NCI-H524 (cell line): ENCODE measurements around the gene TRPM8.

Experiments used
- DNase-seq, 2 experiments: peaks; one replicate each; lab custom pipeline; 2025; lab: John Stamatoyannopoulos, UW

Gene TRPM8

GRCh38 chr2:233976087-233976486 is 58.9 kb downstream of the TRPM8 start:
- no peak for DNase-seq

- DNase-seq = peak; percentile 7 to 76
Measured at GRCh38 chr2:233976690-233977294, 59.6 kb downstream of the TRPM8 start.

- no peak for DNase-seq
Measured at GRCh38 chr2:233977296-233977837, 60.2 kb downstream of the TRPM8 start.

- DNase-seq = no peak
Measured at GRCh38 chr2:233979748-233980147, 62.6 kb downstream of the TRPM8 start.

DNA sequence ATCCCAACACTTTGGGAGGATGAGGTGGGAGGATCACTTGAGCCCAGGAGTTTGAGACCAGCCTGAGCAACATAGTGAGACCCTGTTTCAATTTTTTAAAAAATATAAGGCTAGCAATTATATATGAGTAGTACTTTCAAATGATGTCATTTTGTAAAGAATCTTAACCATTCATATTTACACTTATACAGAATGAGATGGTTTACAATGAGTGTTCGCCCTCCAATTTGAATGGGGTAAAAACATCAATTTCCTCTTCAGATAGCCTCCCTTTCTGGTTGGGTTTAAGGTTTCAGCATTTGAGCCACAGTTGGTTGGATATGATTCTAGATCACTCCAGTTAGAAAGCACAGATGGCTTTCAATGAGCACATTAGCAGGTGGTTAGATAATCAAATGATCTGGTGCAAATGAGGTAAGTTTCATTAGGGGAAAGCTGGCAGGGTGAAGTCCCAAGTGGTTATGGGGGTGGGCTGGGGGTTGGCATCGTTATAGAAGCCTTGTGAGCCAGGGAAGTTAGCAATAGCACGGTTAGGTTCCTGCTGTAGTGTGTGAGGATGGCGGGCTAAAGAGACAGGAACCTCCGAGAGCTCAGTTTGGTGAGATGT is 63.9 kb downstream of the TRPM8 start:
- DNase-seq = peak; percentile 78 to 91

DNA sequence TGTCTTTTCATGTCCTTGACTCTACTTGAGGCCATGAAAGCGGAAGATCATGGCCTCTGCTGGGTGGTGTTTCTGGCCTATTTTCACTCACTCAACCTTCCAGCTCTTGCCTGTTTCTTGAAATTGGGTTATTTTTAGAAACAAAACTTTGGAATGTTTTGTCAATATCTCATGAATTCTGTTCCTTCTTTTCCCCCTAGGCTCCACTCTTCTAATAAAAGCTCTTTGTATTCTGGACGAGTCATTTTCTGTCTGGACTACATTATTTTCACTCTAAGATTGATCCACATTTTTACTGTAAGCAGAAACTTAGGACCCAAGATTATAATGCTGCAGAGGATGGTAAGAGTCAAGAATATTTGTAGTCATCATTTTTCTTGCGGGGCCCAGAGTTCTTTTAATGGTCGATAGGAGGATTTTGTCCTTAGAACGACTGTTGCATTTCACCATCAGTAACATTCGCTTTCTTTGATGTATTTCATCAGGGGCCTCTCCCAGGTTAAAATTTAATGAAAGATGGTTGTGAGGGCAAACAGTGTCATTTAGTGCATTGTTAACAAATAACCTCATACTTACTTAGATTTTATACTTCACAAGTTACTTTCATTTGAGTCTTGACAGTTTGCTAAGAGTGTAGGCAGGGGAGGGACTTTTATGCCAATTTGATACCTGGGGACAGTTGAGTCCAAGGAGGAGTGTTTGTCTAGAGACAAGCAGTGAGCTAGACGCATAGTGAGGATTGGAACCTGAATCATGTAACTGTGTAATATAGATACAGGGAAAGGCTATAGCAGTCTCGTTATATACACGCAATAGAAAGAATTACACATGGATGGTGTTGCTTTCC is 64.6 kb downstream of the TRPM8 start:
- DNase-seq = no peak

DNA sequence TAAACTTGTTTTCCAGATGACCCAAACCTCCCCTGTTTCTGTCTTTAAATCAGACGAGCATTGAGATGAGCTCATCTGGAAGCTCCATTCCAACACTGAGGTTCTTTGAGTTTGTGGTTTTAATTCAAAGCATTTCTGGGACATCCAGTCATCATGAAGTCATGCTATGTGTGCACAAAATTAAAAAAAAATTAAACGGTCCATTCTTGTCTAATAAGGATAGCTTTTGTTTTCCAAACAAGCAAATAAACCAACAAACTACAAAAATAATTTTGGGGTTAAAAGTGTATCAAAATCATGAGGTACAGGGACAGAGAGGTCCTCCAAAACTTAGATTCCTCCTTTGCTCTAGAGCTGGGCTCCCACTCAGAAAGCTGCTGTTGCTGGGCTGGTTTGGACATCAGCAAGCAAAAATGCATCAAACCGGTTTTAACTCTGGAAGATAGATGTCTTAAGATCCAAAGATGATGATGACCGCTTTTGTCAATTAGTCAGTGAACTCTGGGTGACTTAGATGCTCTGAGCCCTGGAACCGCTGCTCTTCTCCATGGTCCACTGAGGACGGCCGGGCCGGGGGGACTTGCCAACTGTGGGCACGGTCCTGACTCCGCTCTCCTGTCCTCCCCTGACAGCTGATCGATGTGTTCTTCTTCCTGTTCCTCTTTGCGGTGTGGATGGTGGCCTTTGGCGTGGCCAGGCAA is 65.4 kb downstream of the TRPM8 start:
- DNase-seq = no peak

- DNase-seq = no peak
Measured at GRCh38 chr2:233983445-233983844, 66.3 kb downstream of the TRPM8 start.

- peak; percentile 39 to 73 for DNase-seq
Measured at GRCh38 chr2:233988581-233988980, 71.4 kb downstream of the TRPM8 start.

GRCh38 chr2:233989221-233989858 is 72.2 kb downstream of the TRPM8 start:
- DNase-seq = peak; percentile 89 to 97

- no peak for DNase-seq
Measured at GRCh38 chr2:233990261-233990798, 73.2 kb downstream of the TRPM8 start.

DNA sequence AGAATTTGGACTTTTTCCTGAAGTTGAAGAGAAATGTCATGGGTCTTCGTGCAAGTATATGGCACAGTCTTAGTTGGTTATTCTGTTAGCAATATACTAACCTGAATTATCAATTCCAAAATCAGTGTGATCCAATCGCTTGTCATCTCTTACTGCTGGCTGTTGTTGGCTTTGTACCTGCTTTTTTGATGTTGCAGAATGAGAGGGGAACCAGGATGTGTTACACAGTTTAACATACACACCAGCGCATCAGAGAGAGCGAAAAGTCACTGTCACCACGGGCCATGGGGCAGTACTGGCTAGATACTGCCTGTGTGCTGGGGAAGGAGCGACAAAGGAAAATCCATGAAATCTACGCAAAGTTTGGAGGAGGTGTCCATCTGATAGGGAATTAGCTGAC is 74.0 kb downstream of the TRPM8 start:
- no peak for DNase-seq

DNA sequence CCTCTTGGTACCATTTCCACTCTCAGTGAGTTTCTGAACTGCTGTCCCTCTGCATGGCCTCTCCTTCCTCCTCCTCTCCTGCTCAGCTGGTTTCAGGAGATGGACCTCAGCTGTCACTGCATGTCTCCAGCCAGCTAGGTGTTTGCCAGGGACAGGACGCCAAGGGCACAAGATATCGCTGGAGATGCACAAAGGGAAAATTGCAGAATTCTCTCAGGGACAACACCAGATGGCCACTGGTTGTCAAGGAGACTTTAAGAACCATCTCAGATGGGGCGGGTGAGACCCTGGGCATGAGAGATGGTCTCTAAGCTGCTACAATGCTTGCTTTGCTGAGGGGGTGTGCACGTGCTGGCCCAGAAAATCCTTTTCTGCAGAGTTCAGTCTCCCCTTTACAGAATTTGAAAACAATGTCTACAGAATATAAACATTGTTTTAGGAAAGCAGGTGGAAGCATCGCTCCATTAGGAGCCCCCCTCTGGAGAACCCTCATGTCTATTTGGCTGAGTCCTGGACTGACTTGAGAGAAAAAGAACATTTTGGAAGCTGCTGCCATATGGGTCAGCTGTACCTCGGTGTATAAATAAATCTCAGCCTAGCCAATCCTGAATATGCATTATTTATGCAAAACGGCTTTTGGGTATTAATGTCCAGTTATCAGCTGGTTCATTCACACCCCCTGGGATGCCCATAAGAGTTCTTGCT is 75.5 kb downstream of the TRPM8 start:
- DNase-seq = peak; percentile 65 to 82

DNA sequence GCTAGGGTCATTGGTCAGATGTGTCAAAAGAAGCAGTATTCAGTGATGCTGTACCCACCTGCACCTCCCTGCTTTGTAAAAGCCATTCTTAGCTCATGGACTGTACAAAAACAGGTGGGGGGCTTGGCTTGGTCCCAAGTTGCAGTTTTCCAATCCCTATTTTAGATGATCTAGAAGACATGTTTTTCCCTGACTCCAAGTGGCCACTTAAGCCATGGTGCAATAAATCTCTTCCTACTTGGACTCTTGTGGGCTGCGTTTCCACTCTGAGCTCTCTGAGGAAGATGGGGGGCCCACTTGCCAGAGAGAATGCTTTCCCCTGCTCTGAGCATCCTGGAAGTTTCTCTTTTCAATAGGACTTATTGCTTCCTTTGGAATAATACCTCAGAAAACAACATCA is 76.3 kb downstream of the TRPM8 start:
- no peak for DNase-seq

DNA sequence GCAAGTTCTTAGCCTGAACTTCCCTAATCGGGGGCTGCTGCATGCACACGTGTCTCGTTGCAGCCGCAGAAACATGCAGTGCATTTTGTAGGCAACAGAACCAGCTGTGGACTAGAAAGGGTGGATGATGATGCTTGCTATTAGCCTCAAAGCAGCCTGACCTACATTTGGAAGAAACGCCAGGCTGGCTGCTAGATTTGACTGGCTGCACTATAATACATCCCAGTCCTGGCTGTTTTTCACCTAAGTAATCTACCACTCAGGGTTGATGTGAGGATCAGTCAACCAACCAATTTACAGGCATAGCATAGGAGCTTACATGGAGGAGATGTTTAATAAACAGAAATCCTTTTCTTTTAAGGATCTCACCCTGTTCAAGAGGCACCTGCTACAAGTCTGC is 77.0 kb downstream of the TRPM8 start:
- DNase-seq = no peak

DNA sequence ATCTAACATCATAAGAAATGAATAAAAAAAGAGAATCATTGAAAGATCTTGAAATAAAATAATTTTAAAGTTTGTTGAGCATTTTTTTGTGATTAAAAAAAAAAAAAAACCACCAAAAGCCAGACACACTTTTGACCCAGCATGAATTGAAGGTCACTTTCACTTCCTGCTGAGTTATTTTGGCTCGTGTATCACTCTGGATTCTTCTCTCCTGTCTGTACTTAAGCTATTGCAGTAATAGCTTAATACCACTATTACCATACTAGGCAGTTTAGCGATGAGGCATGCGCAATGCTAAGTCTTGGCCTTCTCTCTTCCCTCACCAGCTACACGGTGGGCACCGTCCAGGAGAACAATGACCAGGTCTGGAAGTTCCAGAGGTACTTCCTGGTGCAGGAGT is 78.8 kb downstream of the TRPM8 start:
- no peak for DNase-seq

GRCh38 chr2:233996461-233996860 is 79.3 kb downstream of the TRPM8 start:
- DNase-seq = no peak

DNA sequence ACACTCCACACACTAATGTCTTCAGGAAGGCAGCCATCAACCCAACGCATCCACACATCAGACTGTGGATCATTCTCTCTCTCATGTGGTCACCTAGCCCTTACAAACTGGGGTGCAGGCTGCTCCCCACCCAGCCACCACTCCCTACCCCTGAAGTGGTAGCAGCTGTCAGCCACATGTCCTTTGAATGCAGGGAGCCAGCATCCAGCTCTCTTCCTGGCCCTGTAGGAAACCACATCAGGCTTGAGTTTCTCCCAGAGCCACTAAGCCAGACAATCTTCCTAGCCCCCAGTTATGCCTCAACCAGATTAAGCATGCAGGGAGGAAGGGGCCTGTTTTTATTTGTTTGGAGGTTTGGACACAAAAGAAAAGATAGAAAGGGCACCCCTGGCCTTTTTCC is 80.5 kb downstream of the TRPM8 start:
- peak in 1 of 2 experiments; percentile 29 for DNase-seq

DNA sequence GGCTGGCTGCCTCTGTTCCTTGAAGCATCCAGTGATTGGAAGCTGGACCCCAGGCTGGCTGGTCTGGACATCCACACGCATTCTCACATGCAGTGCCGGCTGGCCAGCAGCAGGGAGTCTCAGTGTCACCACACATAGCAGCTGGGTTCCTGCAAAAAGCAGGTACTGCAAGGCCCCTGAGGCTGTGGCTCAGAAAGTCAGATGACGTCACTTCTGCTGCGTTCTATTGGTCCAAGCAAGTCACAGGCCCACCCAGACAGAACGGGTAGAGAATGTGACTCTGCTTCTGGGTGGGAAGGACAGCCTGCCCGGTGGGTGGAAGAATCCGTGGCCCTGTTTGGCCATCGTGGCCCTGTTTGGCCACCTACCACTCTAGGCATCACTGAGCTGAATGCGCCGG is 82.0 kb downstream of the TRPM8 start:
- no peak for DNase-seq

DNA sequence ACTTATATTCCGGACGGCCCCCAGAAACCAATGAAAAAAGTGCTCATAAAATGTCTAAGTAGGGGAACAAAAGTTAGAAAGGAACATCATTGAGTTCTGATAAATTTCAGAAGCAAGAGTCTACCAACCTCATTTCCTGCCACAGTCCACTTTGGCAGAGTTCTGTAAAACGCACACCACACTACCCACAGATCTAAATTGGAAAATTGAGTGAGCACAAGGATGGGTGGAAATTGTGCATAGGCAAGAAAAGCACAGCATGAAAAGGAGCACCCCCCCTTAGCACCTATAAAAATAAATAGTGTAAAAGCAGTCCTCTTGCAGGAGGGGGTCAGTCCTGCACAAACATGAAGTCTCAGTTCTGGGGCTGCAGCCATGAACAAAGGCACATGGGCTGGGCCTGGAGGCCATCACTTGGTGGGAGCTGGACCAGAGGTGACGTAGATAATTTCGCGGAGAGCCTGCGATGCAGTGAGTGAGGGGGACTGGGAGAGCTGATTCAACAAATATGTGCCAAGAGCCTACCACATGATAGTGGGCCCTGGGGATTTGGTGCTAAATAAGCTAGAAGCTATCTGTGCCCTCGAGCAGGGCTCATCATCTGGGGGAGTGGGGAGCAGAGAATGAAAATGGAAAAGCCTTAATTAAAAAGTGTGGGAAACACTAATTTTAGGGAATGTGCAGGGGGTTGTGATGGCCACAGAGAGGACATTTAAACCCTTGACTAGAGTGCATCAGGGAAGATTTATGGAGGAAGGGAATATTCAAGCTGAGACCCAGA is 84.4 kb downstream of the TRPM8 start:
- no peak for DNase-seq
